Measurements from ENCODE around the gene CAMK2G.

Gene CAMK2G

GRCh38 chr10:73859784-73860491, 14.4 kb downstream of the CAMK2G start:
- DNase-seq, result no peak

- no peak for DNase-seq
Measured at GRCh38 chr10:73859428-73859783, 14.9 kb downstream of the CAMK2G start.

GRCh38 chr10:73858750-73859427, 15.5 kb downstream of the CAMK2G start:
- no peak for DNase-seq

GRCh38 chr10:73858013-73858708, 16.2 kb downstream of the CAMK2G start:
- no peak for DNase-seq

- DNase-seq, result no peak
Measured at GRCh38 chr10:73857446-73857845, 16.9 kb downstream of the CAMK2G start.

GRCh38 chr10:73856261-73856660, 18.1 kb downstream of the CAMK2G start:
- DNase-seq, result no peak

GRCh38 chr10:73855413-73855812, 18.9 kb downstream of the CAMK2G start:
- DNase-seq, result no peak

GRCh38 chr10:73854310-73854709, 20.0 kb downstream of the CAMK2G start:
- DNase-seq, result no peak

GRCh38 chr10:73853196-73853595, 21.2 kb downstream of the CAMK2G start:
- DNase-seq, result no peak

- DNase-seq, result no peak
Measured at GRCh38 chr10:73850863-73851461, 23.4 kb downstream of the CAMK2G start.

GRCh38 chr10:73850211-73850610, 24.1 kb downstream of the CAMK2G start:
- DNase-seq, result no peak

GRCh38 chr10:73848821-73849489, 25.4 kb downstream of the CAMK2G start:
- peak; percentile 83 for DNase-seq

- DNase-seq, result no peak
Measured at GRCh38 chr10:73847031-73847430, 27.3 kb downstream of the CAMK2G start.

- no peak for DNase-seq
Measured at GRCh38 chr10:73843261-73843660, 31.1 kb downstream of the CAMK2G start.

- DNase-seq, result no peak
Measured at GRCh38 chr10:73842349-73842748, 32.0 kb downstream of the CAMK2G start.

- no peak for DNase-seq
Measured at GRCh38 chr10:73841526-73842285, 32.6 kb downstream of the CAMK2G start.

GRCh38 chr10:73841061-73841421, 33.3 kb downstream of the CAMK2G start:
- no peak for DNase-seq

- no peak for DNase-seq
Measured at GRCh38 chr10:73840403-73841060, 33.8 kb downstream of the CAMK2G start.

- no peak for DNase-seq
Measured at GRCh38 chr10:73840056-73840402, 34.3 kb downstream of the CAMK2G start.

- DNase-seq, result no peak
Measured at GRCh38 chr10:73839276-73839966, 34.9 kb downstream of the CAMK2G start.

GRCh38 chr10:73838827-73839226, 35.5 kb downstream of the CAMK2G start:
- DNase-seq, result no peak
